Hematopoietic multipotent progenitor cell treated with erythropoietin and hydrocortisone succinate and interleukin-3 and kit ligand, for 8 days (in vitro differentiated cells): ENCODE measurements around the gene KRTAP10-1.
A peak's percentile ranks its signal among the peaks of the same experiment; 100 is the strongest.
"Not testable (repeated sequence)": the region's sequence is repeated elsewhere in the genome, so short reads cannot be mapped to it uniquely, and the experiment has no call there.

ENCODE experiments used
- DNase-seq: peaks from one replicate; pipeline ENCODE4 v3.0.0-alpha.2; 2015

KRTAP10-1 gene

GRCh38 chr21:44514746-44515358 is 25.1 kb downstream of the KRTAP10-1 start:
- DNase-seq, result no peak

GRCh38 chr21:44514218-44514520 is 25.8 kb downstream of the KRTAP10-1 start:
- DNase-seq, result no peak

GRCh38 chr21:44513389-44514217 is 26.4 kb downstream of the KRTAP10-1 start:
- no peak for DNase-seq

GRCh38 chr21:44512496-44513388 is 27.3 kb downstream of the KRTAP10-1 start:
- no peak for DNase-seq

DNA sequence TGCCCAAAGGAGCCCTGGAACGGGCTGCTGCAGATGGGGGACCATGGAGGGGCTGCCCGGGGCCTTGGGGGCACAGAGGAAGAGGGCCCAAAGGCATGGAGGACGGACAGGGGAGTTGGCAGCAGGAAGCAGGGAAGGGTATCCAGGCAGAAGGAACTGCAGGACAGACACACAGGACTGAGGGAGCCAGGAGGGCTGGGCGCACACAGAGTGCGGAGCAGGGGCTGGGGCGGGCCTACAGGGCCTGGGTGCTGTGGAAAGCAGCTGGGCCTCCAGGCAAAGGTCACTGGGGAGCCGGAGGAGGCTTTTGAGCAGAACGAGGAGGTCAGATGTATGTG is 28.1 kb downstream of the KRTAP10-1 start:
- no peak for DNase-seq

DNA sequence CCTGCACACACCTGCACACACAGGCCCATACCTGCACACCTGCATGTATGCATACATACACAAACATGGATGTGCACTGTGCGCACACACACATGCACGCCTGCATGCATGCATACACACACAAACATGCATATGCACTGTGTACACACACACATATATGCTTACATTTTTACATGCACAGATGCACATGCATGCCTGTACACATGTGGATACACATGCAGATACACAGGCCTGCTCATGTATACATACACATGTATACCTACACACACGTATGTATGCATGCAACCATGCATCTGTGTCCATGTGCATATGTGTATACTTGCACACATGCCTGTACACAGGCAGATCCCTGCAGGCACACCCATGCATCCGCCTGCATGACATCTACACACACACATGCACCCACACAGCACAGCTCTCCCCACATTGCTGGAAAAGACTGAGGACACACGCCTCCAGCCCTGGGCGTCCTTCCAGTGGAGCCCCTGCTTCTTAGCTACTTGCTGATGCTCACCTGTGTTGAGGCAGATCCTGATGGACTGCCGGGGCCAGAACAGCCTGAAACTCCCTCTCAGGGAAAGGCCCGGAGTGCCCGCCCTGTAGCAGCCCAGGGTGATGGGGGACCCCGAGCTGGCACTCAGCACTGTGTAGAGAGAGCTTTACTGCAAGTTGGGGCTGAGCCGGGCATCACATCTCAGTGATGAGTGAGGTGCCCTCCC is 28.6 kb downstream of the KRTAP10-1 start:
- DNase-seq, result no peak

DNA sequence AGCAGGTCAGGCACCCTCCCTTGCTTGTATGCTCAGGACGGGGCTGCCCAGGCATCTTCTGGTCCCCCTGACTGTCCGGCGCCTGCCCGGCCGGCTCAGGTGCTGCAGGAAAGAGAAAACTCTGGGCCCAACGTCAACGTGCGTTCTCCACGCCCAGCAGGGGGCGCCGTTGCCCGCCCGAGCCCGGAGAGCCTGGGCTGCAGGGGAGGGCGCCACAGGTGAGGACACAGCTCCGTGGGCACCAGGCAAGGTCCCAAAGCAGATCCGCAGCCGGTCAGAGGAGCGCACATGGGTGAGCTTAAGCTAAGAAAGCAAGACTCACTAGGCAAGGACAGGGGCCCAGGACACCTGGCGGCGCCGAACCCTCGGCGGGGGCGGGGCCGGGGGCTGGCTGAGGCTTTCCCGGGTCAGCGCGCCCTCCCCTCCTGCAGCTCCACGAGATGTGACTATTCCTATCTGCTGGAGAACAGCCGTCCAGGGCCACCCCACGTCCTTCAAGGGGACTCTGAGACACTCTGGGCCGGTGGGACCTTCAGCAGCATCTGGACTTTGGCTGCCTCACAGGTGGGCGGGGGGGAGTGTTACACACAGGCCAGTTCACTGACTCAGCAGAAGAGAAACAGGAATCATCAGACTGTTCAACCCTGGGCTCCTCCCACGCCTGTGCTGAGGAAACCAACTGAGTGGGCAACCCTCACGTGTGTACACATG is 29.3 kb downstream of the KRTAP10-1 start:
- peak; percentile 57 for DNase-seq

DNA sequence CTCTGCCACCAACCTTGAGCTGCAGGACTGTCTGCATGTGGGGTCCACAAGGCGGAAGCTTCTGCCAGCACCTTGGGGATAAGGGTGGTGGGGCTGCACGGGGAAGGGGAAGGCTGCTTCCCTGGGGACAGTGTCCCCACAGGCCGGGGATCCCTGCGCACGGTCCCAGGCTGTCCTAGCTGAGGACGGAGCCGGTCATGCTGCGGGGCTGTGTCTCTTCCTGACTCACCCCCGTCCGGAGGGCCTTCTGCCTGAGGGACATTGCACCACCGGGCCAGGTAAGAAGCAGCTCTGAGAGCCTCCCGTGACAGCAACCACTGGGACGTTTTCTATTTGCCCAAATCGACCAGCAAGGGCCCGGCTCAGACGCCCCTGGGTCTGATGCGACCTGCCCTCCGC is 29.9 kb downstream of the KRTAP10-1 start:
- no peak for DNase-seq

- peak; percentile 4 for DNase-seq
Observed at GRCh38 chr21:44509539-44509938, 30.5 kb downstream of the KRTAP10-1 start.

DNA sequence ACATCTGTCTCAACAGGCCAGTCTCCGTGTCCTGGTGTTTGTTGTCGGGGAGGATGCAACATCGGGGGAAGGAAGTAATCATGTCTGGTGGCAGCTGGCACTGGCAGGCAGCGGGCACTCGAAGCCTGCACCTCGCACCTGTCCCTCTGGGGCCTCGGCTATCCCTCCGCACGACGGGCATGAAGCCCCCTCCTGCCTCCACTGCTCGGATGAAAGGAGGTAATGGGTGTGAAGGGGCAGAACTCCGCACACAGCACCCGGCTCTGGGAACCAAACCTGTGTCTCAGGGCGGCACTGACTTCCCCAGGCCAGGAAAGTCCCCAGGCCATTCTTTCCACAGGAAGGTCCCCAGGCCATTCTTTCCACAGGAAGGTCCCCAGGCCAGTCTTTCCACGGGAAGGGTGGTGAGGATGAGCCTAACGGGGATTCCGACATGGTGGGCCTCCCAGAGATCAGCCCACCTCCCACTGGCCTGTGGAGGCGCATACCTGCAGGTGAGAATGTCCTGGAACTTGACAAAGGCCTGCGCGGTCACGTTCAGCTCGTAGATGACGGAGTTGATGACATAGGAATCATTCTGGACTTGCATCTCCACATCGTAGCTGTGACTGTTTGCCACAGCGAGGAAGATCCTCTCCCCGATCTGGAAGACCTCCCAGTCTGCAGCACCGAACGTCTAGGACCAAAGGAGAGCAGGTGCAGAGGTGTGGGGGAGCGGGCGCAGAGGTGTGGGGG is 31.1 kb downstream of the KRTAP10-1 start:
- no peak for DNase-seq

DNA sequence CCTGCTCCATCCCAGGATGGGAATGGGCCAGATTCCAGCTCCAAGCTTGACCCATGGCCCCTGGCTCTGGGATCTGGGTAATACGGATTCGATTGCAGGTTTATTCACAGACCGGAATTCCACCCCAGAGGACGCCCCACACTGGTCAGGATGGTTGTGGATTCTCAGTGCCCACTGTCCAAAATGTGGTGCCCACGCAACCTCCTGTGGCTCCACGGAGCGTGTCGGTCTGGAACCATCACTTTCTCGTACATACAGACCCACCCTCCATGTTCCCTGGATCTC is 31.6 kb downstream of the KRTAP10-1 start:
- no peak for DNase-seq

DNA sequence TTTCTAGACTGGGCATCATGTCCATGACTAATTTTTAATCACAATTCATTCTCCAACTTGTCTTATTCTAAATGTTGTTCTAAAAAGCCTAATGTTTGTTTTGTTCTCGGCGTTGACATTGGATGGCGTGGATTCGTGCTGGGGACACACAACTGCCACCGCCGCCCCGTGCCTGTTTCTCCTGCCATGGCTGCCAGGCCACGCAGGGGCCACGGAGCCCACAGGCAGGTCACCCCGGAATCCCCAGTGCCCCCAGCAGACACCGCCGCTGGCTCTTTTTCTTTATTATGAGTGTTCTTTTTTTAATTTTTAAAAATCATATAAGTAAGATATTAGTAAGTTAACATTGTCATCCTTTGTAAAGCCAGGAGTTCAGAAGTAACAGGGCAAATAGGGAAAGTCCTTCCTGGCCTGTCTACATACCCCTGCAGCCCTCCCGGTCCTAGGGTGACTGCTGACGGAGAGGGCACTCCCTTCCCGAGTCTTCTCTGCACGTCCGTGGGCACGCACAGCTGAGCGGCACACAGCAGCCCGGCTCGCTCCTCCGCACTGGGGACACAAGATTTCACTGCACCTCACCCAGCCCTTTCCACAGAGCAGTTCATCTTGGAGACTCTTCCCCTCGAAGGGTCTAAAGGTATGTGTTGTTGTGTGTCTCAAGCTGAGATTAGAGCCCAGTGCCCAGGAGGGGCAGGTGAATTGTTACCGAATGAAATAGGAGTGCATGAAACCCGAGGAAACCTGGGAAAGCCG is 32.1 kb downstream of the KRTAP10-1 start:
- no peak for DNase-seq

DNA sequence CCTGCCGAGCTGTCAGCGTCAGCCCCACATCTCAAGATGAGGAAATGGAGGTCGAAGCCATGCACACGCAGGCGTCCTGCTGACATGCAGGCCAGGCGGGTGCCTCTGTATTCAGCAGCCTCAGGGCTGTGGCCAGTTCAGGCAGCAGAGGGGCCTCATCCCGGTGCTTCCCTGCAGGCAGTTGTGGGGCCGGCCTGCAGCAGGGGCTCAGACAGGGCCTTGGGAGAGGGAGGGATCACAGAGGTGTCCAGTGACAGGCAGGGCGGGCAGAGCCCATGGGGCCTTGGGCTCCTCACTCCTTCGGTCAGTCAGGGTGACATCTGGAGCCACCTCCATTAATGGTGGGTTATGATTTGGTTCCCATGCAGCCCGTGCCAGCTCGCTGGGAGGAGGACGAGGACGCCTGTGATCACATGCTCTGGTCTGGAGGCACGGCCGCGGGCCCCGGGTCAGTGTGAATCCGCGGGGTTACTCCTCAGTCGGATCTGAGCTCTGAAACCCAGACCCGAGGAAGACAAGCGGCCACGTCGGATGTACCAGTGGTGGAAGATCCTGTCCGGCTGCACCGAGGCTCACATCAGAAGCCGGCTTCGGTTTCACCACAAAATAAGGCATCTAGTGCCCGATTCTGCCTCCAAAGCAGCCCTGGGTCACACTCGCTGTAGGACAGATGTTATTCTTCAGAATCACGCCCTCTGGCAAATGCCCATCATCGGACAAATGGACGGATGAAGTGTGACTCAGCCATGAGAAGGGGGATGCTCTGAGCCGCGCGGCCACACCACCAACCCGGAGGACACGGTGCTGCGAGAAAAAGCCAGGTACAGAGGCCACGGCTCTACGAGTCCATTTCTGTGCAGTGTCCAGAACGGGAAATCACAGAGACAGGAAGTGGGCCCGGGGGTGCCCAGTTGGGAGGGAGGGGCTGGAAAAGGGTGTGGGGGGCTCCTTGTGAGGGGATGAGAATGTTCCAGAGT is 33.4 kb downstream of the KRTAP10-1 start:
- DNase-seq, result no peak

GRCh38 chr21:44505673-44506278 is 34.2 kb downstream of the KRTAP10-1 start:
- DNase-seq, result no peak

DNA sequence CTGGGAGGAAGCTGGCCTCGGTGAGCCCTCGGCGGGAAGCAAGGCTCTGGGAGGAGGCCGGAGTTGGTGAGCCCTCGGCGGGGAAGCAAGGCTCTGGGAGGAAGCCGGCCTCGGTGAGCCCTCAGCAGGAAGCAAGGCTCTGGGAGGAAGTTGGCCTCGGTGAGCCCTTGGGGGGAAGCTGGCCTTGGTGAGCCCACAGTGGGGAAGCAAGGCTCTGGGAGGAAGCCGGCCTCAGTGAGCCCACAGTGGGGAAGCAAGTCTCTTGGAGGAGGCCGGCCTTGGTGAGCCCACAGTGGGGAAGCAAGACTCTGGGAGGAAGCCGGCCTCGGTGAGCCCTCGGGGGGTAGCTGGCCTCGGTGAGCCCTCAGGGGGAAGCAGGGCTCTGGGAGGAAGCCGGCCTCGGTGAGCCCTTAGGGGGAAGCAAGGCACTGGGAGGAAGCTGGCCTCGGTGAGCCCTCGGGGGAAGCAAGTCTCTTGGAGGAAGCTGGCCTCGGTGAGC is 36.0 kb downstream of the KRTAP10-1 start:
- DNase-seq, result no peak

DNA sequence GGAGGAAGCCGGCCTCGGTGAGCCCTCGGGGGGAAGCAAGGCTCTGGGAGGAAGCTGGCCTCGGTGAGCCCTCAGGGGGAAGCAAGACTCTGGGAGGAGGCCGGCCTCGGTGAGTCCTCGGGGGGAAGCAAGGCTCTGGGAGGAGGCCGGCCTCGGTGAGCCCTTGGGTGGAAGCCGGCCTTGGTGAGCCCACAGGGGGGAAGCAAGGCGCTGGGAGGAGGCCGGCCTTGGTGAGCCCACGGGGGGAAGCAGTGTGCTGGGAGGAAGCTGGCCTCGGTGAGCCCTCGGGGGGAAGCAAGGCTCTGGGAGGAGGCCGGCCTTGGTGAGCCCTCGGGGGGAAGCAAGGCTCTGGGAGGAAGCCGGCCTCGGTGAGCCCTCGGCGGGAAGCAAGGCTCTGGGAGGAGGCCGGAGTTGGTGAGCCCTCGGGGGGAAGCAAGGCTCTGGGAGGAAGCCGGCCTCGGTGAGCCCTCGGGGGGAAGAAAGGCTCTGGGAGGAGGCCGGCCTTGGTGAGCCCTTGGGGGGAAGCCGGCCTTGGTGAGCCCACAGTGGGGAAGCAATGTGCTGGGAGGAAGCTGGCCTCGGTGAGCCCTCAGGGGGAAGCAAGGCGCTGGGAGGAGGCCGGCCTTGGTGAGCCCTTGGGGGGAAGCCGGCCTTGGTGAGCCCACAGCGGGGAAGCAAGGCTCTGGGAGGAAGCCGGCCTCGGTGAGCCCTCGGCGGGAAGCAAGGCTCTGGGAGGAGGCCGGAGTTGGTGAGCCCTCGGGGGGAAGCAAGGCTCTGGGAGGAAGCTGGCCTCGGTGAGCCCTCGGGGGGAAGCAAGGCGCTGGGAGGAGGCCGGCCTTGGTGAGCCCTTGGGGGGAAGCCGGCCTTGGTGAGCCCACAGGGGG is 36.7 kb downstream of the KRTAP10-1 start:
- not testable (repeated sequence) for DNase-seq

GRCh38 chr21:44502171-44502958 is 37.6 kb downstream of the KRTAP10-1 start:
- no peak for DNase-seq
